GM18858 (cell line): ENCODE results near the gene FAM204A.

Experiments
- ATAC-seq: cut with Tn5 transposase; IDR thresholded peaks from one replicate; pipeline ENCODE4 v1.9.1; 2021; ENCODE audit not compliant: unreplicated experiment

The FAM204A gene

GRCh38 chr10:118286051-118286838 lies 55.9 kb downstream of the FAM204A start:
- no peak for ATAC-seq

- ATAC-seq: no peak
Observed at GRCh38 chr10:118282670-118283069, 59.5 kb downstream of the FAM204A start.

- ATAC-seq: no peak
Observed at GRCh38 chr10:118278649-118279048, 63.5 kb downstream of the FAM204A start.

GRCh38 chr10:118277871-118278270 lies 64.3 kb downstream of the FAM204A start:
- ATAC-seq: no peak

GRCh38 chr10:118276727-118277126 lies 65.4 kb downstream of the FAM204A start:
- ATAC-seq: no peak

- ATAC-seq: no peak
Observed at GRCh38 chr10:118276204-118276603, 65.9 kb downstream of the FAM204A start.

- no peak for ATAC-seq
Observed at GRCh38 chr10:118273662-118274061, 68.5 kb downstream of the FAM204A start.

- no peak for ATAC-seq
Observed at GRCh38 chr10:118272767-118273166, 69.4 kb downstream of the FAM204A start.

GRCh38 chr10:118272149-118272721 lies 69.9 kb downstream of the FAM204A start:
- no peak for ATAC-seq

GRCh38 chr10:118271671-118272070 lies 70.5 kb downstream of the FAM204A start:
- ATAC-seq: no peak

GRCh38 chr10:118266098-118266748 lies 75.9 kb downstream of the FAM204A start:
- no peak for ATAC-seq

- no peak for ATAC-seq
Observed at GRCh38 chr10:118264838-118265470, 77.2 kb downstream of the FAM204A start.

- no peak for ATAC-seq
Observed at GRCh38 chr10:118264252-118264651, 77.9 kb downstream of the FAM204A start.

GRCh38 chr10:118262538-118262937 lies 79.6 kb downstream of the FAM204A start:
- no peak for ATAC-seq

GRCh38 chr10:118259288-118259906 lies 82.7 kb downstream of the FAM204A start:
- no peak for ATAC-seq

- ATAC-seq: no peak
Observed at GRCh38 chr10:118258285-118258684, 83.8 kb downstream of the FAM204A start.

- ATAC-seq: no peak
Observed at GRCh38 chr10:118256825-118257570, 85.1 kb downstream of the FAM204A start.

- no peak for ATAC-seq
Observed at GRCh38 chr10:118256209-118256608, 85.9 kb downstream of the FAM204A start.

- ATAC-seq: no peak
Observed at GRCh38 chr10:118255355-118255754, 86.8 kb downstream of the FAM204A start.

GRCh38 chr10:118254654-118255053 lies 87.5 kb downstream of the FAM204A start:
- no peak for ATAC-seq

- ATAC-seq: no peak
Observed at GRCh38 chr10:118253397-118253796, 88.7 kb downstream of the FAM204A start.
